ENCODE results near the gene SCAMP4.
A peak's percentile ranks its signal among the peaks of the same experiment; 100 is the strongest.

Gene SCAMP4

DNA sequence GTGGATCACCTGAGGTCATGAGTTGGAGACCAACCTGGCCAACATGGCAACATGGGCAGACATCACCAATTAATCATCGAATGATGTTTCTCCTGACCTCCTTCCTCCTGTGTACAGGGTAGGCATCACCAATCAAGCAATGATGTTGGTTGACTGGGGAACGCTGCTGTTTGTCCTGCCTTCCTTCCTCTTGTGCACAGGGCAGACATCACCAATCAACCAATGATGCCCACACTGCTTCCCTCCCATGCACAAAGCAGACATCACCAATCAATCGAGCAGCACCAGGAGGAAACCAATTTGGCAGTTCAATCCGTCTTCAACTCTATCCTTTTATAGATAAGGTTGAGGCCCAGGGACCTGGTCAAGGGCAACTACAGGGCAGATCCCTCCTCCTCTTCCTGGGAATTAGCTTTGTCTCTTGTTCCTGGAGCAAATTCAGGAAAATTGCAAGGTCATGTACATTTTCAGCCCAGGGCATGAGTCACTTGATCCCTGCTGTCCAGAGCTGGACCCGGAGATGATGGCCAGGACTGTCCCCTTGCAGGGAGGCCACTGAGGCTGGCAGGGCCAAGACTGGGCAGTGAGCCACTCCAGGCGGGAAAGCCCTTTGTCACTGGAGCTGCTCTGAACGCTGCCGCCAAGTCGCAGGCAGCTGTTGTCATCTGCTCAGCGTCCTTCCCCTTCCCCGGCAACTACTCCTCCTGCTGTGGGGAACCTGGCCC is 30.4 kb downstream of the SCAMP4 start:
- no peak for DNase-seq
- Histone ChIP-seq H3K27ac (no peak overlapping the region), H3K4me3 (ENCODE audit: low read depth, low read length) (no peak overlapping the region), H3K9me3 (ENCODE audit: severe bottlenecking) (peaks cover 17% of the 10 kb centered on the region), H3K36me3 (no peaks in the 10 kb centered on the region), H3K27me3 (ENCODE audit: insufficient read depth, low read depth, severe bottlenecking) (no peaks in the 10 kb centered on the region)
- TF ChIP-seq, protein P1, sequence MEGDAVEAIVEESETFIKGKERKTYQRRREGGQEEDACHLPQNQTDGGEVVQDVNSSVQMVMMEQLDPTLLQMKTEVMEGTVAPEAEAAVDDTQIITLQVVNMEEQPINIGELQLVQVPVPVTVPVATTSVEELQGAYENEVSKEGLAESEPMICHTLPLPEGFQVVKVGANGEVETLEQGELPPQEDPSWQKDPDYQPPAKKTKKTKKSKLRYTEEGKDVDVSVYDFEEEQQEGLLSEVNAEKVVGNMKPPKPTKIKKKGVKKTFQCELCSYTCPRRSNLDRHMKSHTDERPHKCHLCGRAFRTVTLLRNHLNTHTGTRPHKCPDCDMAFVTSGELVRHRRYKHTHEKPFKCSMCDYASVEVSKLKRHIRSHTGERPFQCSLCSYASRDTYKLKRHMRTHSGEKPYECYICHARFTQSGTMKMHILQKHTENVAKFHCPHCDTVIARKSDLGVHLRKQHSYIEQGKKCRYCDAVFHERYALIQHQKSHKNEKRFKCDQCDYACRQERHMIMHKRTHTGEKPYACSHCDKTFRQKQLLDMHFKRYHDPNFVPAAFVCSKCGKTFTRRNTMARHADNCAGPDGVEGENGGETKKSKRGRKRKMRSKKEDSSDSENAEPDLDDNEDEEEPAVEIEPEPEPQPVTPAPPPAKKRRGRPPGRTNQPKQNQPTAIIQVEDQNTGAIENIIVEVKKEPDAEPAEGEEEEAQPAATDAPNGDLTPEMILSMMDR (IDR thresholded peaks at IDR 0.05; ENCODE audit: low read depth, low read length): no peak

DNA sequence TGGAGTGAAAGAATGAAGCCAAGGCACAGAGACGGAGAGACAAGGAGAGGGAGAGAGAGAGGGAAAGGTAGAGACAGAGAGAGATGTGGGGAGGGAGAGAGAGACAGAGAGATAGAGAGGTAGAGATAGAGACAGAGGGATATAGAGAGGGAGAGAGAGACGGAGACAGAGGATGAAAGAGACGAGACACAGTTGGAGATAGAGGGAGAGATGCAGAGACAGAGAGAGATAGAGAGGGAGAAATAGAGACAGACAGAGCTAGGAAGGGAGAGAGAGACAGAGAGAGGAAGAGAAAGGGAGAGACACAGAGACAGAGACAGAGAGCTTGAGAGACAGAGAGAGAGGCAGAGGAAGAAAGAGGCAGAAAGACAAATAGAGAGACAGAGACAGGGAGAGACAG is 31.2 kb downstream of the SCAMP4 start:
- H3K27me3 ChIP-seq (ENCODE audit: insufficient read depth, low read depth, severe bottlenecking): no peaks in the 10 kb centered on the region
- TF ChIP-seq, protein P1 (IDR thresholded peaks at IDR 0.05; ENCODE audit: low read depth, low read length): no peak
- no peak for DNase-seq
- no peaks in the 10 kb centered on the region for H3K36me3 ChIP-seq
- no peak overlapping the region for H3K4me3 ChIP-seq (ENCODE audit: low read depth, low read length)
- H3K27ac ChIP-seq: no peak overlapping the region
- H3K9me3 ChIP-seq (ENCODE audit: severe bottlenecking): peaks cover 14% of the 10 kb centered on the region

DNA sequence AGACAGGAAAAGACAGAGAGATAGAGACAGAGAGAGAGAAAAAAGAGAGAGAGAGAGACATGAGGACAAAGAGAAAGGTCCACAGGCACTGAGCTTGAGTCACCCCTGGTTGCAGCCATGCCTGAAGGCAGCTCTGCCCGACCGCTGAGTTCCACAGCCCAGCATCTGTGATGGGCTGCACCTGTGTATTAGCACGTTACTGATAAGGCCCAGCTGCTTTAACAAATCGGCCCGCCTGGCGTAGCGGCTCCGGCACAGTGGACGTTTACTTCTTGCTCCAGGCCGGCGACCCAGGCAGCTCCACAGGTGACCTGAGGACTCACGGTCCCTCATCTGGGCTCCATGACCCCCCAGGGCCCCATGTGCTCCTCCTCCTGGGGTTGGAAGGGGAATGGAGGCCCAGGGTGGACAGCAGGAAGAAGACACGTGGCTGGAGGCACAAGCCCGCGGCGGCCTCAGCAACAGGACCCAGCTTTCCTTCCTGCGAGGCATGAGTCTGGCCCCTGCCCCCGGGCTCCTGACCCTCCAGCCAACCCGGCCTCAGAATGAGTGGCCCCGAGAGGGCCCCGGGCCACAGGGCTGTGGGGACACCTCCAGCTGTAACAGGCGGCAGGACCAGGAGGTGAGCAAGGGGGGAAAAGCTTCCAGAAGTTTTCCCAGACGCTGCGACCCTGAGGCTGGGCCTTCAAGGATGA is 31.9 kb downstream of the SCAMP4 start:
- TF ChIP-seq, protein P1 (IDR thresholded peaks at IDR 0.05; ENCODE audit: low read depth, low read length): no peak
- Histone ChIP-seq H3K36me3 (no peaks in the 10 kb centered on the region), H3K9me3 (ENCODE audit: severe bottlenecking) (peaks cover 9% of the 10 kb centered on the region), H3K4me3 (ENCODE audit: low read depth, low read length) (no peak overlapping the region), H3K27ac (peak overlapping the region; percentile 61), H3K27me3 (ENCODE audit: insufficient read depth, low read depth, severe bottlenecking) (no peaks in the 10 kb centered on the region)
- no peak for DNase-seq

DNA sequence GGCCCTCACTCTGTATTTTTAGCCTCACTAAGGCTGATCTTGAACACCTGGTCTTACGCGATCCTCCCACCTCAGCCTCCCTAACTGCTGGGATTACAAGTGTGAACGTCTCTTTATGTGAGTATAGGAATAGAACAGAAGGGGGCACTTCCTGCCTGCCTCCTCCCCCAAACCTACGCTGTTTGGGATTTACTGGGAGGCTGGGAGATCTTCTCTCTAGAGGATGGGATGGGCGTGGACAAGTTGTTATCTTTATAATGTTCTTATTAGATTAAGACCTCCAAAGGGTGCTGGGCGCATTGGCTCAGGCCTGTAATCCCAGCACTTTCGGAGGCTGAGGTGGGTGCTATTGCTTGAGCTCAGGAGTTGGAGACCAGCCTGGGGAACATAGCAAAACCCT is 32.9 kb downstream of the SCAMP4 start:
- DNase-seq: peak; percentile 85
- H3K4me3 ChIP-seq (ENCODE audit: low read depth, low read length): no peak overlapping the region
- no peaks in the 10 kb centered on the region for H3K36me3 ChIP-seq
- TF ChIP-seq, protein P1 (IDR thresholded peaks at IDR 0.05; ENCODE audit: low read depth, low read length): no peak
- no peaks in the 10 kb centered on the region for H3K27me3 ChIP-seq (ENCODE audit: insufficient read depth, low read depth, severe bottlenecking)
- peak overlapping the region; percentile 61 for H3K27ac ChIP-seq
- peaks cover 5% of the 10 kb centered on the region for H3K9me3 ChIP-seq (ENCODE audit: severe bottlenecking)

DNA sequence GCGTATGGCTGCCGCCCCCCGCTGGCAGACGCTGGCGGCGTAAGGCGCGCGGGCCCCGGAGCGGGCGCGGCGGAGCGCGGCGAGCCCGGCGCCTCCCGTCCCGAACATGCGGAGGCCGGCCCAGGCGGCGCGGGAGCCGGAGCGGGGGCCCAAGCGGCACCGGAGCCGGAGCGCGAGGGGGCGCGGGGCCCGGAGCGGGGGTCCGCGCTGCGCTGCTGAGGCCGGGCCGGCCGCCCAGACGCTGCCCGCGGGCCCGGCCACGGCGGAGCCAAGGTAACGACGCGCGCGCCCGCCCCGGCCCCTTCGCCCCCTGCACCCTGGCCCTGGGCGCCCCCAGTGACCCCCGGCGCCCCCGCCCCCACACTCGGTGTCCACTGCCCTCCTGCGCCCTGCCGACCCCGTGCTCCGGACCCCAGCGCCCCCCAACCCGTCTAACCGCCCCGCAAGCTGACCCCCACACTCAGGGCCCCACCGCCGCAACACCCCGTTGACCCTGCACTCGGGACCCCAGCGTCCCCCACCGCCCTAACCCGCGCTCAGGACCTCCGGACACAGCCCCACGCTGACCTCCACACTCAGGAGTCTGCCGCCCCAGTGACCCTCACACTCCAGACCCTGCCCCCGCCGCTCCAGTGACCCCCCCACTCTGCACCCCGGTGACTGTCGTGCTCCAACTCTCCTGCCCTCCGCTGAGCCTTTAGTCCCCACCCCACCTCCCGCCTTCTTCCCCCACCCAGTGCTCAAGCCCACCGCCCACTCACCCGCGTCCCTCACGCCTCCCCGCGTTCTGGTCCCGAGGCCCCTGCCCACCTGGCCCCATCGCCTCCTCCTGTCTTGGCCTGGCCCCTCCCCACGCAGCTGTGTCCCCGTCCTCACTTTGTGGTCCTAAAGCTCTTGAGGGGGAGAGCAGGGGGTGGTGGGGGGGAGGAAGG is 36.2 kb downstream of the SCAMP4 start, which contains the start of gene CSNK1G2:
Gene CSNK1G2, plus strand, starts transcription at position 27 of the 932 bp plus-strand sequence. CDS start 28,601 bp downstream, outside the sequence.
- Histone ChIP-seq H3K27me3 (ENCODE audit: insufficient read depth, low read depth, severe bottlenecking) (no peaks in the 10 kb centered on the region), H3K9me3 (ENCODE audit: severe bottlenecking) (no peaks in the 10 kb centered on the region), H3K4me3 (ENCODE audit: low read depth, low read length) (peak within 1 kb of the TSS; percentile 63), H3K36me3 (no peaks in the 10 kb centered on the region; the same call in 1 of the 2 replicates), H3K27ac (peak within 1 kb of the TSS; percentile 88)
- TF ChIP-seq, protein P1 (IDR thresholded peaks at IDR 0.05; ENCODE audit: low read depth, low read length): no peak
- DNase-seq: no peak
